NB4 (cell line): ENCODE data around the gene ADCK1.

Experiments
- DNase-seq: peaks from one replicate; pipeline ENCODE4 v3.0.0; 2010; ENCODE audit warnings: low read depth
- H3K4me3 ChIP-seq: one replicate; pipeline ENCODE4 v1.5.1; 2011; ENCODE audit warnings: mild to moderate bottlenecking, low read depth, low read length, moderate library complexity
- MYC ChIP-seq: IDR thresholded peaks from 2 replicates; pipeline ENCODE4 v1.6.1; 2011; ENCODE audit warnings: low read depth, low read length
- POLR2A ChIP-seq: IDR thresholded peaks from 2 replicates; pipeline ENCODE4 v1.6.1; 2011; ENCODE audit warnings: mild to moderate bottlenecking; ENCODE audit not compliant: insufficient read length; ENCODE audit errors: extremely low read depth
- TF ChIP-seq, protein P1 (sequence below): IDR thresholded peaks from 2 replicates; pipeline ENCODE4 v1.6.1; 2011; ENCODE audit warnings: low read depth, low read length
- TF ChIP-seq, protein P2 (sequence below): IDR thresholded peaks from one replicate; pipeline ENCODE4 v1.5.1; 2012; ENCODE audit warnings: low read depth, low read length

ADCK1 gene

DNA sequence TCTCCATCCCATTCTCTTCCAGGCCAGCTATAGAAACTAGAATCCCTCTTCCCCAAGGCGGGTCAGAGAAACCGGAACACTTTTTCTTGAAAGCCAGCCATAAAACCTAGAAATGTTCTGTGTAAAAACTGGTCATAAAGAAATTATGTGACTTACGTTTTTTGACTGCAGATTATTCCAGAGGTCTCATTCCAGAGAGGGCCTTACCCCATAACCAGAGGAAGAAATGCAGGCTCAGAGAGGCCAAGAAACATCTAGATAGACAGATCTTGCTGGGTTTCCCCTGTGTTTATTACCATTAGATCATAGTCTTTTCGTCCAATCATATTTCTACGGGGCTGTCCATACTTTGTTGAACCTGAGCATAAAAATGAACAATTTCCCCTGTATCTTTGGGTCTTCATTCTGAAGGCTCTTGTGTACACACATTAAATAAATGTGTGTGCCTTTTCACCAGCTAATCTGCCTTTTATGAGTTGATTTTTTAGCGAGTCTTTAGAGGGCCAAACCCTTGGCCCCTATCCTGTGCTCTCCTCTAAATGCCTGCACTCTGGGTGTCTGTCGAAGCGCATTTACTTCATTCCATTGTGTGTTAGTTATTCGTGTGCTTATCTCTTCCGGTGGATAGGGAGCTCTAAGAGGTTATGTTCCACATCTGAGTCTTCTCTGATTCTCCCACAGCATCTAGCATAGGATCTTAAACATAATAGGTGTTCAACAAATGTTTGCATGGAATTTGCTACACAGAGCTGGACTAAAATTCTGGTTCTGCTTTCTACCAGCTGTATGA is 163.0 kb downstream of the ADCK1 start:
- H3K4me3 ChIP-seq = no peak overlapping the region
- TF ChIP-seq MYC = no peak
- TF ChIP-seq POLR2A = no peak
- TF ChIP-seq, protein P1, sequence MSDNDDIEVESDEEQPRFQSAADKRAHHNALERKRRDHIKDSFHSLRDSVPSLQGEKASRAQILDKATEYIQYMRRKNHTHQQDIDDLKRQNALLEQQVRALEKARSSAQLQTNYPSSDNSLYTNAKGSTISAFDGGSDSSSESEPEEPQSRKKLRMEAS = no peak
- TF ChIP-seq, protein P2, sequence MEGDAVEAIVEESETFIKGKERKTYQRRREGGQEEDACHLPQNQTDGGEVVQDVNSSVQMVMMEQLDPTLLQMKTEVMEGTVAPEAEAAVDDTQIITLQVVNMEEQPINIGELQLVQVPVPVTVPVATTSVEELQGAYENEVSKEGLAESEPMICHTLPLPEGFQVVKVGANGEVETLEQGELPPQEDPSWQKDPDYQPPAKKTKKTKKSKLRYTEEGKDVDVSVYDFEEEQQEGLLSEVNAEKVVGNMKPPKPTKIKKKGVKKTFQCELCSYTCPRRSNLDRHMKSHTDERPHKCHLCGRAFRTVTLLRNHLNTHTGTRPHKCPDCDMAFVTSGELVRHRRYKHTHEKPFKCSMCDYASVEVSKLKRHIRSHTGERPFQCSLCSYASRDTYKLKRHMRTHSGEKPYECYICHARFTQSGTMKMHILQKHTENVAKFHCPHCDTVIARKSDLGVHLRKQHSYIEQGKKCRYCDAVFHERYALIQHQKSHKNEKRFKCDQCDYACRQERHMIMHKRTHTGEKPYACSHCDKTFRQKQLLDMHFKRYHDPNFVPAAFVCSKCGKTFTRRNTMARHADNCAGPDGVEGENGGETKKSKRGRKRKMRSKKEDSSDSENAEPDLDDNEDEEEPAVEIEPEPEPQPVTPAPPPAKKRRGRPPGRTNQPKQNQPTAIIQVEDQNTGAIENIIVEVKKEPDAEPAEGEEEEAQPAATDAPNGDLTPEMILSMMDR = no peak
- no peak for DNase-seq

DNA sequence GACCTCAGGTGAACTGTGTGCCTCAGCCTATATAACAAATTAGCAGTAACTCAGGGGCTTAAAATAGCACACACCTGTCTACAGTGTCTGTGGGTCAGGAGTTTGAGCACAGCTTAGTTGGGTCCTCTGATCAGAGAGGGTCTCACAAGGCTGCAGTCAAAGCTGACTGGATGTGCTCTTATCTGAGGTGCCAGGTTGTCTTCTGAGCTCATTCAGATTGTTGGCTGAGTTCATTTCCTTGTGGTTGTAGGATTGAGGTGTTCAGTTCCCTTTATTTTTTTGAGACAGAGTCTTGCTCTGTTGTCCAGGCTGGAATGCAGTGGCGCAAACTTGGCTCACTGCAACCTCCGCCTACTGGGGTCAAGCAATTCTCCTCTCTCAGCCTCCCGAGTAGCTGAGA is 164.7 kb downstream of the ADCK1 start:
- TF ChIP-seq POLR2A (no peak), MYC (no peak)
- TF ChIP-seq, protein P2 = no peak
- TF ChIP-seq, protein P1 = no peak
- H3K4me3 ChIP-seq = no peak overlapping the region
- DNase-seq = no peak

DNA sequence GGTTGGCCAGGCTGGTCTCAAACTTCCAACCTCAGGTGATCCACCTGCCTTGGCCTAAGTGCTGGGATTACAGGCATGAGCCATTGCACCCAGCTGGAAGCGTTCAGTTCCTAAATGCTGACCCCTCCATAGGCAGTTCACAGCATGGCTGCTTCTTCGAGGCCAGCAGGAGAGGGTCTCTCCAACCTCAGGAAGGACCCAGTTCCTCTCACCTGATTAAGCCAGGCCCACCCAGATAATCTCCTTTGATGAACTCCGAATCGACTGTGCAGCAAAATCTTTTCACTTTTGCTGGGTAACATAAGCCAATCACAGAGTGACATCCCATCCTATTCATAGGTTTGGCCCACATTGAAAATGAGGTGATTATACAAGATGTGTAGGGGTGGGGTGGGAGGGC is 165.1 kb downstream of the ADCK1 start:
- no peak for TF ChIP-seq POLR2A
- TF ChIP-seq MYC = no peak
- TF ChIP-seq, protein P1 = no peak
- H3K4me3 ChIP-seq = no peak overlapping the region
- DNase-seq = no peak

DNA sequence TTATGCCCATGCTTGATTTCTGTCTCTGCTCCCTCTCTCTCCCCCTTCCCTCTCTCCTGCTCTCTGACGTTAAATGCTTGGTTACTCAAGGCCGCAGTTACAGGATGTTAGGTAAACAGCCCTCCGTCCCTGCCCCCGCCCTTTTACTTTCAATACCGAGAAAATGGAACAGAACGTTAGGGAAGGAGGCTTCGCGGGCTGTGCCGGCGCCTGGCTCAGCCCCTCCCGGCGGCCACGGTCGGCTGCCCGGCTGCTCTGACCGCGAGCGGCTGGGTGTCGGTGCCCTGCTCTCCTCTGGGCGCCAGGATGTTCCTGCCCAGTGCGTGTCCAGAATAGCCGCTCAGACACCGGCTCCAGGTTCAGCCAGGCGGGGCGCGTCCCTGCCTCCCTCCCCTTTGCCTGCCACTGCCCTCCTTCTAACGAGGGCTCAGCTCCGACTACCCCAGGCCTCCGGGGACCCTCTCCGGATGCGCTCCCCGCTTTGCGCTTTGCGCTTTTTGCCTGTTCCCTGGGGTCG is 166.1 kb downstream of the ADCK1 start:
- peak; percentile 75 for DNase-seq
- no peak for TF ChIP-seq MYC
- TF ChIP-seq POLR2A = no peak
- peak overlapping the region; percentile 23 for H3K4me3 ChIP-seq

DNA sequence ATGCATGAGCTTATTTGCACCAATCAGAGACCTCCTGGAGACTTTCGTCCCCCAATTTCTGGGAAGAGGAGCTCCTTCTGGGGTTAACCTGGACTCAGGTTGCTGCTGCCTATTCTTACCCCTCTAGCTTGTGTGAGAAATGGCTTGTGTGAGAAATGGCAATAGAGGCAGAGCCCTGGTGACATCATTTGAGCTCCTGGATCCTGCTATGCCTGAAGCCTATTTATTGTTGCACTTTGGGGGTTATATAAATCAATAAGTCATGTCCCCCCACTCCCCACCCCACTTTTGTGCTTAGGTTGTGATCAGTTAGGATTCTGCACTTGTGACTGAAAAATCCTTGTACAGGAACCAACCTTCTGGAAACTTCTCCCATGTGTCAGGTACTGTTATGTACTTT is 167.2 kb downstream of the ADCK1 start:
- no peak for DNase-seq
- no peak overlapping the region for H3K4me3 ChIP-seq
- no peak for TF ChIP-seq POLR2A
- no peak for TF ChIP-seq MYC

DNA sequence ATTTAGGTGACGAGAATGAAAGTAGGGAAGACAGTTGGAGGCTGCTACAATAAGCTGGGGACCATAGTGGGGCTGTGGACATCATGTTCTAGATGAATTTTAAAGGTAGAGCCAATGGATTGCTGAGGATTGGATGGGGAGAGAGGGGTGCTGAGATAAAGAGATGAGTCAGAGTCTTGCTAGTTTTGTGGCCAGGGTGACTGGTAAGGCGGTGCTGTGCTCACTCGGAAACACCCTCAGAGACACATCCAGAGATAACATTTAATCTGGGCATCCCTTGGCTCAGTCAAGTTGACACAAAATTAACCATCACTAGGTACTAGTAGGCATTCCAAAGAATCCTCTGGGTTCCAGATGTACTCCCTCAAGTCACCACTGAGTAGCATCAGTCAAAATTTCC is 170.7 kb downstream of the ADCK1 start:
- no peak for DNase-seq
- no peak overlapping the region for H3K4me3 ChIP-seq
- TF ChIP-seq POLR2A (no peak), MYC (no peak)
- TF ChIP-seq, protein P2 = no peak
- TF ChIP-seq, protein P1 = no peak

DNA sequence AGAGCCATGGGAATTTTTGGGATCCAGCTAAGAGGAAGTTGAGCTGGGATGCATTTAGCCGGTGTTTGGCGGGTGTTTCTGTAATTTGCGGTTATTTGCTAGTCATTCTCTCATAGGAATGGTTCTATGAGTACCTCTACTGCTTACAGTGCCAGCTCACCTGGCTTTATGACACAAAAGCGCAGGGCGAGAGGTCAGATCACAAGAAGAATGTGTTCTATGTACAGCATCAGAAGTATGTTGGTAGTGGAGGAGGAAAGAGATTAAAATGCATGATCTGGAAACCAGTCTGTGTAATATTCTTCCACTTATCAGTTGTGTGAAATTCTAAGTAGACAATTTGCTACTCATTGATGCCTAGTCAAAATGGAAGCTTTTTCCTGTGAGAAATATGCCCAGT is 173.3 kb downstream of the ADCK1 start:
- TF ChIP-seq, protein P1 = no peak
- DNase-seq = no peak
- H3K4me3 ChIP-seq = no peak overlapping the region

DNA sequence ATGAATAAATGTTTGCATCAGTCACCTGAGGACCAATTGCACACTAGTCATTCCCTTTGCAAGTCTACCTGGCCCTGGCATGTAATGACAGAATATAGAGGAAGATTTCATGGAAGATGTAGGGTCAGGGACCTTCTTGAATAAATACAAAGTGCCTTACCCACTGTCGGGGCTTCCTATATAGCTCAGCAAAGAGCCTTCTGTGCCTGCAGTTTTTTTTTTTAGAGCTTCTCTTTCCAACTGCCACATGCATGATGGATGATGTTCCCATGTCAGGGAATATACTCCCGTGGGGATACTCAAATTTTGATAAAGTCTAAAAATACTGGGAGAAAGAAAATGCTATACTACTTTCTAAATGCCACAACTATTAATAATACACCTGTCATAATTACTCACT is 176.7 kb downstream of the ADCK1 start:
- TF ChIP-seq POLR2A = no peak
- no peak for TF ChIP-seq MYC
- TF ChIP-seq, protein P2 = no peak
- H3K4me3 ChIP-seq = no peak overlapping the region

More for the DNA sequence above, 176.7 kb downstream of the ADCK1 start:
- no peak for DNase-seq
